ENCODE results near the gene VWA3B.
"Not testable (repeated sequence)": the region's sequence is repeated elsewhere in the genome, so short reads cannot be mapped to it uniquely, and the experiment has no call there.

VWA3B gene

DNA sequence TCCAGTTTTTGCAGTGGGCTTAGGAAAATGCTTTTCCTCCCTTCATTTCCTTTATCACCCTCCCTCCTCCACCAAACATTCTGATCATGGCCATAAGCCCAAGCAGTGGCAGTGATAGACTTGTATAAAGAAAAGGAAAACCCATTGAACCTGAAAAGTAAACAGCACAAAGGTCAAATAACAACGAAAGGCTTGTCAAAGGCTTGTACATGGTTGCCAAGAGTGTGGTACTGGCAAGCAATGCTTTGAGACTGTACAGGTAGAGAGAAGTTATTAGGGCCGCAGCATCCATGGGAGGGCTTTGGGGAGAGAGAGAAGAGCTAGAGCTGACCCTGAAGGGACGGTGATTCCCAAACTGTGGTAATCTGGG lies 2.1 kb upstream of the VWA3B start:
- DNase-seq, result no peak

DNA sequence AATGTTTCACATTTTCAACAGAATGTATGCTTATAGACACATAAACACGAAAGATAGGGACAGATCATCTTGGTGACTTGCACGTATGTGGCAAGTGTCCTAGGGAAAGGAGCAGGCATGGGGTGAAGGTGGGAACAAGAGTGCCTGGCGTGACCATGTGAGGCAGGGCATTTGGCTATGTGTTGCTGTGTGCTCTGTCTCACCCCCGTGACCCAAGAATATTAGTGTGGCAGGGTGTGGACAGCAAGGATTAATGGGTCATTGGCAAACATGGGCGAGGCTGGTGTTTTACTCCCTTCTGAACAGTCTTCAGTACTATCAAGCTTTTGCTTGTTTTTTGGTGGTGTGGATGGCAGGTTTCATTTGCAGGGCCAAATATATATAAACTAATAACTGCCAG lies 1.3 kb upstream of the VWA3B start:
- no peak for DNase-seq

DNA sequence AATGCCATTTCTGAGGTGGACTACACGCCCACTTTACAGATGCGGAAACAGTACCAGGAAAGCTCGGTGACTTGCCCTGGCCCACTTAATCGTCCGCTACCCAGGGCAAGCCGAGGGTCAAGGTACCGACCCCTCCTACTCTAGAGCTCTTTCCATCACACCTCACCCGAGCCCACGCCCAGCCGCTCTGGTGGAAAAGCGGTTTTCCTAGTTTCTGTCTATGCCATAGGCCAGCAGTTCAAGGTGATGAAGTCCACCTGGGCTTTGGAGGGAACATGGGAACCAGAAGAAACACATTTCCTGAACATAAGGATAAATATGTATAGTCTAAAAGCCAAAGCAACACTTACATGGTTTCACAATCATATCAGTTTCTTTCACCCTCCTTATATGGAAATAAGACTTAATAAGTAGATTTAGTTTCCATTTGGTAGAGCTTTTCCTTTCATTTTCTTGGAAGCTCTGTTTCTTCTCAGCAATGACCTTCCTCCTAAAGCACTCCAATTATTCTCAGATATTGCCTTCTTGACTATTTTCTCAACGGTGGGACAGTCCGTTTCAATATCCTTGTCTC lies 567 bp downstream of the VWA3B start:
- no peak for DNase-seq

DNA sequence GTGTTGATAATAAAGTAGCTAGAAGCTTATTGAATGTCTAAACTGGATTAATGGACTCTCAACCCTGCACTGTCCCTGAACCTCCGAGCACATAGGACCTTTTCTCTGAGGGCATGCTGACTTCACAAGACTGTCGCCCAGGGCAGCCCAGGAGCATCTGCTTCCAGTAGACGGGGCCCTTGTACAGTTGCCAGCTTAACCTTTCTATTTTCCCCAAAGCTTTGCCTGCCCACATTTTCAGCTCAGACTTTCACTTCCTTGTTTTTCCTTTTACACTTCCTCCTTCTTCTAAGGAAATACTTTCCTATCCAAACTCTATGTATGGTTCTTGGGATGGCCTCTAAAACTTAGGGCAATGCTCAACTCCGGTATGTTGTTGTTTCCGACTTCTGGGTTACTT lies 1.3 kb downstream of the VWA3B start:
- DNase-seq, result peak in 2 of 56 donors; percentile 8 to 37

DNA sequence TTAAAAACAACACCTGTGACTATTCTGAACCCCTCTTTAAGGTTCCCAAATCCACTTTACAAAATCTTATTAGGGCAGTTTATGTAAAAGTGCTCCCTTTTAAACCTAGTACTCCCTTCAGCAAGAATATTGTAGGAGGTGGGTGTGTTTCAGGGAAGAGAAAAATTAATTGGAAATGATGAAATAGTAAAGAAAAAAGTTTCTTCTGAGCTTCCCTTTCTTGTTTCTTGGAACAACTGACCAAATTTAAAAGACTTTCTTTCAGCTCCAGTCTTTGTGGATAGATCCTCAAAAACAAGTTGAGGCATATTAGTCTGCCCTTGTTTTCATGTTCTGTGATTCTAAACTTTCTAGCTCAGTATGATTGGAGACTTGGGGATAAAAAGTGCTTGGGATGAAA lies 3.0 kb downstream of the VWA3B start:
- DNase-seq, result no peak

DNA sequence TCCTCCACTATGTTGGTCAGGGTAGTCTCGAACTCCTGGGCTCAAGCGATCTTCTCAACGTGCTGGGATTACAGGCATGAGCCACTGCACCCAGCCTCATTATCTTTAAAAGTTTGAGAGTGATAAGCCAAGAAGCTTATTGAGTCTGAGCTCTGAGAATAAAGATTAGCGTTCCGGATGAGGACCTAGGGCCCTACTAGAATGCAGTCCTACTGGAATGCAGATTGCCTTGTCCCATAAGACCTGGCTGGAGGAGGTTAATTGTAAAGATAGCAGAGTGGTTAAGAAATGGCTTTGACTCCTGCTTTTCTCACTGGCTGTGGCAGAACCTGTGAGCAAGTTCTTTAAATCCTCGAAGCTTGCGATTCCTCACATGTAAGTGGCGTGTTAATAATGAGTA lies 4.0 kb downstream of the VWA3B start:
- DNase-seq, result no peak

DNA sequence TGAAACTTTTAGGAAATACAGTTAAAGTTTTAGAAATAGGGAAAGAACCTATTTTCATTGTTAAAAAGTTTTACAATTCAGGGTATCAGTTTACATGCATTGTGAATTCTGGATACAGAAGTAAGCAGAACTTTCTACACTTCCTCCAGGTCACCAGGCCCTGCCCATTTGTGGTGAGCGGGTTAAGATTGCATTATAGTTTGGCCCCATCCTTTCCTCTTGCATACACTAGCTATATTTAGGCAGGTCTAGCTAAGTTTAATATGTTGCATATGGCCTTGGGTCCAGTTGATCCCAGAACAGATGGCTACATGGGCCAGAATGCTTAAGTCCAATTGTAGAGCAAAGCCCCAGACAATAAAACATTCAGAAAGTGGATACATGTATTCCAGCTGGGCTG lies 4.8 kb downstream of the VWA3B start:
- DNase-seq, result no peak

DNA sequence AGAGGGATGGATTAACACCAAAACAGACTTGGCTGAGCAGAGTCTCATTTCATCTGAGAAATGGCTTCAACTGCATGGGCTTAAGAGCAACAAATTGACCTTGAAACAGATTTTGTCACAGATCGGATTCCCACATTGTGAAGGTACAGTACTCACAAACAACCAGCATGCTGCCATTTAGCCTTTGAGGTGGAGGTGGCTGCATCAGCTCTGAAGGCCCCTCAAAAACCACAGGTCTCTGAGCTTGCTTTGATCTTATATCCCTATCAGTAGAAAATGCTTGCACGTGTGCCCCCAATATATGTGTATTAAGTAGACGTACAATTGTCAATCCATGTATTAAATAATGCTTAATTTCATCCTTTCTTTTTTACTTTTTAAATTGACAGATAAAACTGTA lies 6.2 kb downstream of the VWA3B start:
- no peak for DNase-seq

DNA sequence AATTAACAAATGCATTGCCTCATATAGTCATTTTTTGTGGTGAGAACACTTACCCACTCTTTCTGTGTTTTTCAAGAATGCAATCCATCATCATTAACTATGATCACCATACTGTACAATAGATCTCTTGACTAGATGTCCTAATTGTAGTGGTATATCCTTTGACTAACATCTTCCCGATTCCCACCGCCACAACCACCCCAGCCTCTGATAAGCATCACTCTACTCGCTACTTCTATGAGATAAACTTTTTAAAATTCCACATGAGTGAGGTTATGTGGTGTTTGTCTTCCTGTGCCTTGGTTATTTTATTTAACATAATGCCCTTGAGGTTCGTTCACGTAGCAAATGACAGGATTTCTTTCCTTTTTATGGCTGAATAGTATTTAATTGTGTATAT lies 6.6 kb downstream of the VWA3B start:
- no peak for DNase-seq

DNA sequence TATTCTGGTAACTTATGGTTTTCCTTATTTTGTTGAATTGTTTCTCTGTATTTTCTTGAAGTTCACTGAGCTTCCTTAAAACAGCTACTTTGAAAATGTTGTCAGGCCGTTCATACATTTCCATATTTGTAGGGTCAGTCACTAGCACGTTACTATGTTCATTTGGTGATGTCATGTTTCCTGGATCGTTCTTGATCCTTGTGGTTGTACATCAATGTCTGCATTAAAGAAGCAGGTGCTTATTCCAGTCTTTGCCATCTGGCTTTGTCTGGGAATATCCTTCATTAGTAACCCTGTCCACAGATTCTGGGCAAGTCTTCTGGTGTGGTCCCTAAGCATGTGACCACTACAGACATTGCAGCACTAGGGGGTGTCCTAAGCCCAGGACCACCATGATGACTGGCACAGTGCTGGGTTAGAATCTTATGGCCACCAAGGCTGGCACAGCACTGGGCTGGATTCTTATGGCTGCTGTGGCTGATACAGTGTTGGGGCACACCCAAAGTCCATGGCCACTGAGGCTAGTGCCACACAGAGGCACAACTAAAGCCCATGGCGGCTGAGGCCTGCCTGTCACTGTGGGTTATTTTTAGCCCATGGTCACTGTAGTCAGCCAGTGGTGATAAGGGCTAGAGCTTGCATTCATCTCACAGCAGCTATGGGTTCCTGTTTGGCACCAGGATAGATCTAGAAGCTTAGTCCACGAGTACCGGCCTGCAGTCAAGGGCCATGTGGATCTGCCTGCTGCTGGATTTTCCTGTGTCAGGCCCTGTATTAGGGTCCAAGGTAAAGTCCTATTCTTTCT lies 13.2 kb downstream of the VWA3B start:
- DNase-seq, result no peak

DNA sequence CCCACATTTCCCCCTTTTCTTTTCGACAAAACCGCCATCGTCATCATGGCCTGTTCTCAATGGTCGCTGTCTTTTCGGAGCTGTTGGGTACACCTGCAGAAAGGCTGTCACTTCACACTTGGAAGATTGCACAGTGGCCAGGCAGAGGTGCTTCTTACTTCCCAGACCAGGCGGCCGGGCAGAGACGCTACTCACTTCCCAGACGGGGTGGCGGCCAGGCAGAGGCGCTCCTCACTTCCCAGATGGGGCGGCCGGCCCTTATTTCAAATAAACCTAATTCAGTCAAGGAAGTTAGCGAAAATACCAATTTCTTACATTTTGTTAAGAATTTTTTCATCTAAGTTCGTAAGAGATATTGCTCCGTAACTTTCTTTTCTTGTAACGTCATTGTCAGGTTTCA lies 15.3 kb downstream of the VWA3B start:
- DNase-seq, result not testable (repeated sequence)

DNA sequence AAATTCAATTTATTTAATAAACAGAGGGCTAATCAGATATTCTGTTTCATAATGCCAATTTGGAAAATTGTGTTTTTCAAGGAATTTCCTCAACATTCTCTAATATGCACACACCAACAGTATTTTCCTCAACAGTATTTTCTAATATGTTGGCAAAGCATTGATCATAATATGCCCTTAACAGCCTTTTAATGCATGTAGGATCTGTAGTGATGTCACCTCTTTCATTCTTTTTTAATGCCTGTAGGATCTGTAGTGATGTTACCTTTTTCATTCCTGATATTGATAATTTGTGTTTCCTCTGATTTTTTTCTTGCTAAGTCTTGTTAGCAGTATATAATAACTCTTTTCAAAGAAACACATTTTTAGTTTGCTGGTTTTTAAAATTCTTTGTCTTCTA lies 15.9 kb downstream of the VWA3B start:
- DNase-seq, result no peak

DNA sequence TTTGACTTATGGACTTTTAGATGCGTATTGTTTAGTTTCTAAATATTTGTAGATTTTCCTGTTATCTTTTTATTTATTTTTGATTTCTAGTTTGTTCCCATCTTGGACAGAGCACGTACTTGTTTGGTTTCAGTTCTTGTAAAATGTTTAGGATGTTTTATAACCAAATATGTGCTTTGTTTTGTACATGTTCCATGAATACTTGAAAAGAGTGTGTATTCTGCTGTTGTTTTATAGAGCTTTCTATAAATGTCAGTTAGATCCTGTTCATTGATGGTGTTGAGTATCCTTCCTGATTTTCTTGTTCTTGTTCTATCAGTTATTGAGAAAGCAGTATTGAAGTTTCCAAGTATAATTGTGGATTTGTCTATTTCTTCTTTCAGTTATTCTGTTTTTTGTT lies 21.1 kb downstream of the VWA3B start:
- no peak for DNase-seq

DNA sequence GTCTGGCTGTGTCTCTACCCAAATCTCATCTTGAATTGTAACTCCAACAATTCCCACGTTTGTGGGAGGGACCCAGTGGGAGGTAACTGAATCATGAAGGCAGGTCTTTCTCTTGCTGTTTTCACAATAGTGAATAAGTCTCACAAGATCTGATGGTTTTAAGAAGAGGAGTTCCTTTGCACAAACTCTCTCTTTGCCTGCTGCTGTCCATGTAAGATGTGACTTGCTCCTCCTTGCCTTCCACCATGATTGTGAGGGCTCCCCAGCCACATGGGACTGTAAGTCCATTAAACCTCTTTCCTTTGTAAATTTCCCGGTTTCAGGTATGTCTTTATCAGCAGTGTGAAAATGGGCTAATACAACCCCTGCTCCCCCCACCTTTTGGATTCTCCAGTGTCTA lies 23.8 kb downstream of the VWA3B start:
- DNase-seq, result no peak

DNA sequence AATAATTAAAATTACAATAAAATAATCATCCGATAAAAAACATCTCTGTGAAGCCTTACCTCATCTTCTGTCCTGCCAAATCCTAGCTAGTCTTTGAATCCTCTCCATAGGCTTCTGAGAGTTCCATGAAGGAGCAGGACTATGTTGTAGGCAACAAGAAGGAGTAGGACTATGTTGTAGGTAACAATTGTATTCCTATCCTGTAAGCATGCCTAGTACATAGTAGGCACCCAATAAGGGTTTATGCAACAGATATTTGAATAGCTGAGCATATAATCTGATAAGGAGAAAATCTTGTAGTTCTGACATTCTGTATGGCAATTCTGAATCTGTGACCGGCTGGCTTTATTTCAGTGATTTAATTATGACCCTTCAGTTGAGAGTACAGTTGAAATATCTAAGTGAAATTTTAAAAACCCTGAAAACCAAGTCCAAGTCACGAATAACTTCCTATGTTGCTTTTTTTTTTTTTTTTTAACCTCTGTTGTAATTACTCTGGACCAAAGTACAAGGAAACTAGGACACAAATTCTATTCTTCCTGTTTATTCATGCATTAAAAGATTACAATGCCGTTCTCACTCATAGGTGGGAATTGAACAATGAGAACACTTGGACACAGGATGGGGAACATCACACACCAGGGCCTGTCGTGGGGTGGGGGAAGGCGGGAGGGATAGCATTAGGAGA lies 27.8 kb downstream of the VWA3B start:
- DNase-seq, result no peak

DNA sequence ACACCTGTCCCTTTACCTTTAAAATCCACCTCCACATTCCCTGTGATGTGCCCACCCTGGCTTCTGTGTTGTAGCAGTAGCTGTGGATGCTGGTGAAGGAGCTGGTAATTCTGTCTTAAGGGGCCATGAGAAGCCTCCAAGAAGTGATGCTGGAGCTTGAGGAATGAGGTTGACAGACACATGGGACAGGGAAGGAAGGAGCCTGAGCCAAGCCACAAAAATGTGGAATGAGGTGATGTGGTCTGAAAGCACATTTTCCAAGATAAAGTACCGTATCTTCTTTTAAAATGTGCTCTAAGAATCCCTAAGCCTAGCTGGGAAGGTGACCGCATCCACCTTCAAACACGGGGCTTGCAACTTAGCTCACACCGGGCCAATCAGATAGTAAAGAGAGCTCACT lies 31.2 kb downstream of the VWA3B start:
- no peak for DNase-seq

DNA sequence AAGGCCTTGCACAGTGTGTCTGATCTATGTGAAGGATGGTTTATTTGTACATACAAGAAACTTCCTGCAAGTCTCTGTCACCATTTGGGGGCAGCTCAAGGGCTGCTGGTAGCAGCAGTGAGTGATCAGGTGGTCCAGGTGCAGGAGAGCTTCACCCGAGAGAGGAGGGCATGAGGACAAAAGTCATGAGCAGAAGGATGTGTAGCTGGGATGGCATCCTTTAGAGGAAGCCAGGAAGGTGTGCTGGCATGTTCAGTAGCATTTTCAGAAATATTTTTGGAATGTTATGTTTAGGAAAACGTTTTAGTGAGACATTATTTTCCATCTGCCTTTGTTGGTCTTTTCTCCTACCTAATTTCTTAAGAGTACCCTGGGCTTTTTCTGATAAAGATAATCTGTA lies 31.9 kb downstream of the VWA3B start:
- no peak for DNase-seq

DNA sequence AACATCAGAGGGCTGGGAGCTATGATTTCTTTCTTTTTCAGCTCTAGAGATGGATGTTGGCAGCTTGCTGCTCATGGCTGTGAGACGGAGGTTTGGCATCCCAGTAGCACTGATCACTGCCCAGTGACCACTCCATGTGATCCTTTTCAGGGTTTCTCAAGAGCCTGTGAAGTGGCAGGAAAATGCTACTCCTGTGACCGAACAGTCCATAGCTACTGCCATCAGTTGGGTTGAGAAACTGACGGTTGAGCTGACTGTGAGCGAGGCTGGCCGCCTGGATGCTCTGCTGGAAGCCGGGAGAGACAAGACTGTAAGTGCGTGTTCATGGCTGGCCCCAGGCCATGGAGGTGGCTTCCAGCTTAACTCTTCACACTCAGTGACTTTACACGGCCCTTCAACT lies 34.2 kb downstream of the VWA3B start:
- DNase-seq, result peak in 8 of 56 donors; percentile 18 to 37 (median 22)

DNA sequence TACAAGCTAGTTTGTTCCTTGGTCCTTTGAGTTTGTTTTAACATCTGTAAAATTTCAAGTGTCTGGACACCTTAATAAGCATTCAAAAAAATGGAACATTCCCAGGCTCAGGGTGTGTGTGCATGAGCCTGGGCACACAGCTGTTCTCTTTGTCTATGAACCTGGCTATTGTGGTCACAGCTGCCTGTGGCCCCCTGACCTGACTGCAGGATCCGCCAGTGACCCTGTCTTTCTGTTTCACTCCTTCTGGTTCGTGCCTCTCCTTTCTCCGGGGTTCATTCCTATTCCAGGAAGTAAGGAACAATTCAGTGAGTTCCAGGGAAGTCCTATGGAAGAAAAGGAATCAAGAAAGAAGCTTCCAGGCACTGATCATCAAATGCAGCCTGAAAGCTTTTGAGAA lies 35.6 kb downstream of the VWA3B start:
- no peak for DNase-seq

DNA sequence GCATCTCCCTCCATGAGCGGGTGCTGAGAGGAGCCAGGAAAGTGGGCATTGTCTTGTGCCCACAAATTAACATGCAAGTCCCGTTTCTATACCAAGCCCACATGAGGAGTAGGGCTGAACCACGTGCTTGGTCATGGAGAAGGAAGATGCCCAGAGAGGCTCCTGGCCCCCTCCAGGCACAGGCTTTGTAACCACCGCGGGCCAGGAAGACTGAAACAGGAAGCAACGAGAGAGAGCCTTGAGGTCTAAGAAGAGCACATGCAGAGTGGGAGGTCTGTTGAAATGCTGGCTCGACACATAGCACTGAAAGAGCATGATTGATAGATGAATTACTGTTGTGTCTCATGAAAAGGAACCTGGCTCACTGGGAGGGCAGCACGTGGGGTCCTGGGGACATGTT lies 36.3 kb downstream of the VWA3B start:
- no peak for DNase-seq

DNA sequence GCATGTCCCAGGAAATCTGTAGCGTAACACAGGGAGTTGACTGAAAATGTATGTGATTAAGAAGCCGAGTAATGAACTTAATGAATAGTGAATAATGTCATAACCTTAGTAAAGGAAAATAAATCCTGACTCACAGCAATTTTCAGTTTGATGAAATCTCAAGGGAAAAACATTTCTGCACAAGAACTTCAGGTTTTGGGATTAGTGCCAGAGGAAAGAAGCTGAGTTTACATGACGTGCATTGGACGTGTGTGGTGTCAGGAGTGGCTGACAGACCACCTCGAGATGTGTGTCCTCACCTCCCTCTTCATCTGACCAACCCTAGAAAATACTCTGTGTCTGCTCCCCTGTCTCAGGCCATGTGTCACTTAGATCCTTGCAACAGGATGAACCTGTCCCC lies 39.1 kb downstream of the VWA3B start:
- no peak for DNase-seq

DNA sequence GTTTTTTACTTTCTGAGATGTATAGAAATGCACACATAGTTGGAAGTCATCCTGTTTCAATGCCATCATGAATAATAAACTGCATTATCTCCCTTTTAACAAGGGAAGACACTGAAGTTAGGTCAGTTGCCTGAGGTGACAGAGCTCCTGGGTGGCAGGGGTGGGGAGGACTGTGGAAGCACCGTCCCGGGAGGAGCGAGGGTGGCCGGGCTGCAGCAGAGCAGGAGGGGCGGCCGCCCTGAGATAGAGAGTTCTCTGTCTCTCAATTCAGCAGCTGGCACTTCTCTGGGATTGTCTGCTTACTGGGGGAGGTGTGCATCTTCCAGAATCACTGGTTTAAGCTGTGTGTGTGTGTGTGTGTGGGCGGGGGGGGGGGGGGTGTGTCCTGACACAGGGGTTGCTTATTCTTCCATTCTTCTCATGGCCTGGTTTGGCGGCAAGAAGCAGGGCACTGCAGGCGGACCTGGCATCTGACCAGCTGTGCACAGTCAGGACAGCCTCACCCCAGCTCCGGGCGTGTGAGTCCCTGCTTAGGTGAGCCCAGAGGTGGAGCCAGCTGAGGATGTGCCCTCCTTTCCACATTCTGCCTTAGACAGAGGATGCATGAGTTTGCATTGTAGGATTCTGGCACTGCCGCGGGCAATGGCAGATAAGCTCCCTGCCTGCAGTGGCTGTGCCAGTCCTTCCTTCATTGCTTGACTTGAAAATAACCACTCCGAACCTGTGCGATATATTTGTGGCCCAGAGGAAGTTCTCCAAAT lies 40.4 kb downstream of the VWA3B start:
- DNase-seq, result peak in 1 of 56 donors; percentile 13
